Body of pancreas (tissue), 4 donors: ENCODE results near the gene ZNF277.

Source experiments
- CTCF ChIP-seq, 7 experiments: fragments of 450-650 bp in 4 of 7; fragments of 200-600 bp in 3 of 7; sonication (generic) in 3 of 7; IDR thresholded peaks; one replicate each; pipeline ENCODE4 v1.5.1; 2016 to 2019; ENCODE audit warnings: antibody characterized with exemption in 7 of 7
- POLR2A ChIP-seq, 3 donors: fragments of 450-650 bp; IDR thresholded peaks; one replicate each; pipeline ENCODE4 v1.6.1; 2016; ENCODE audit warnings: antibody characterized with exemption in 3 of 3, mild to moderate bottlenecking in 2 of 3

- TF ChIP-seq CTCF (IDR thresholded peaks at IDR 0.05) (no peak), POLR2A (IDR thresholded peaks at IDR 0.05) (no peak)
These were observed 85.7 kb downstream of the ZNF277 start for GRCh38 chr7:112292162-112292561.
